Tibial artery (tissue), 4 donors: Measurements from ENCODE around the gene TRIM21.
"Not testable (repeated sequence)": the region's sequence is repeated elsewhere in the genome, so short reads cannot be mapped to it uniquely, and the experiment has no call there.

Experiments
- DNase-seq, 2 donors: peaks; one replicate each; pipeline ENCODE4 v3.0.0-alpha.2; 2019
- H3K27ac ChIP-seq, 2 donors: fragments of 200-600 bp; sonication (generic) in 1 of 2; 1 replicate in 1 of 2; 2 replicates in 1 of 2; pipeline ENCODE4 v1.5.1; 2018 to 2019; ENCODE audit warnings: mild to moderate bottlenecking in 1 of 2
- H3K27me3 ChIP-seq, 2 donors: fragments of 200-600 bp; sonication (generic) in 1 of 2; one replicate each; pipeline versions ENCODE4 v1.5.1 to v1.6.0; 2016 to 2019
- H3K36me3 ChIP-seq, 3 donors: fragments of 200-600 bp; sonication (generic) in 2 of 3; one replicate each; pipeline ENCODE4 v1.5.1; 2016 to 2019; ENCODE audit warnings: mild to moderate bottlenecking in 2 of 3
- H3K4me1 ChIP-seq, 4 donors: fragments of 200-600 bp; sonication (generic) in 2 of 4; 1 replicate in 3 of 4; 2 replicates in 1 of 4; pipeline ENCODE4 v1.5.1; 2016 to 2019
- H3K4me3 ChIP-seq, 2 donors: fragments of 200-600 bp; sonication (generic) in 1 of 2; 1 replicate in 1 of 2; 2 replicates in 1 of 2; pipeline ENCODE4 v1.5.1; 2018 to 2019; ENCODE audit warnings: mild to moderate bottlenecking in 2 of 2
- H3K9me3 ChIP-seq, 3 donors: fragments of 200-600 bp; sonication (generic) in 1 of 3; one replicate each; pipeline ENCODE4 v1.5.1; 2016 to 2019
- intact Hi-C: fragments of 100-400 bp; cut with DNase I; formaldehyde crosslinking; loops from one replicate; pipeline ENCODE4 v1.15.0; 2023; ENCODE audit warnings: low total_unique reads
- TF ChIP-seq, protein P1 (sequence below), 2 experiments: fragments of 200-600 bp in 1 of 2; fragments of 450-650 bp in 1 of 2; IDR thresholded peaks; one replicate each; pipeline ENCODE4 v1.5.1; 2017 to 2019; ENCODE audit warnings: antibody characterized with exemption in 2 of 2, mild to moderate bottlenecking in 1 of 2, moderate library complexity in 1 of 2

Gene TRIM21

GRCh38 chr11:4385978-4386740, 7.3 kb downstream of the TRIM21 start:
- intact Hi-C loops = no loop called here
- no peak for DNase-seq
- Histone ChIP-seq H3K4me3 (no peak overlapping the region), H3K27ac (no peak overlapping the region), H3K9me3 (no peaks in the 10 kb centered on the region), H3K36me3 (peaks cover 56 to 73% (median 66%) of the 10 kb centered on the region in 3 donors), H3K4me1 (no peaks in the 10 kb centered on the region), H3K27me3 (no peaks in the 10 kb centered on the region)
- TF ChIP-seq, protein P1, sequence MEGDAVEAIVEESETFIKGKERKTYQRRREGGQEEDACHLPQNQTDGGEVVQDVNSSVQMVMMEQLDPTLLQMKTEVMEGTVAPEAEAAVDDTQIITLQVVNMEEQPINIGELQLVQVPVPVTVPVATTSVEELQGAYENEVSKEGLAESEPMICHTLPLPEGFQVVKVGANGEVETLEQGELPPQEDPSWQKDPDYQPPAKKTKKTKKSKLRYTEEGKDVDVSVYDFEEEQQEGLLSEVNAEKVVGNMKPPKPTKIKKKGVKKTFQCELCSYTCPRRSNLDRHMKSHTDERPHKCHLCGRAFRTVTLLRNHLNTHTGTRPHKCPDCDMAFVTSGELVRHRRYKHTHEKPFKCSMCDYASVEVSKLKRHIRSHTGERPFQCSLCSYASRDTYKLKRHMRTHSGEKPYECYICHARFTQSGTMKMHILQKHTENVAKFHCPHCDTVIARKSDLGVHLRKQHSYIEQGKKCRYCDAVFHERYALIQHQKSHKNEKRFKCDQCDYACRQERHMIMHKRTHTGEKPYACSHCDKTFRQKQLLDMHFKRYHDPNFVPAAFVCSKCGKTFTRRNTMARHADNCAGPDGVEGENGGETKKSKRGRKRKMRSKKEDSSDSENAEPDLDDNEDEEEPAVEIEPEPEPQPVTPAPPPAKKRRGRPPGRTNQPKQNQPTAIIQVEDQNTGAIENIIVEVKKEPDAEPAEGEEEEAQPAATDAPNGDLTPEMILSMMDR (IDR thresholded peaks at IDR 0.05) = no peak

DNA sequence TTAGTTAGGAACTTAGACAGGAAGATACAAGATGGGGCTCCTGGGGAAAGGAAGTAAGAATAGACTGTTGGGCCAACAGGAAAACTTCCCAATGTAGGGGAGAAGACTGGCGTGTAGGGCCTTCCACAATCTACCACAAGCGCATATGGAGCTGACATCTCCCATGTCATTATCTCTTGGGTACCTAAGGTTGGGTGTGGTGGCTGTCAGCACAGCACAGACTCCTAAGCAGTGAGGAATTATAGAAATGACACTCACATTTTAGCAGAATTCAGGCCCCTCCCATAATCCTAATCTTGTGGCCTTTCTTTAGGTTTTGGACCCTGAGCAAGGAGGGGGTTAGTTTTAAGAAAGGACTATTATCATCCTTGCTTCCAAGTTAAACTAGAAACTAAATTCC, 11.6 kb downstream of the TRIM21 start:
- H3K9me3 ChIP-seq = no peaks in the 10 kb centered on the region

GRCh38 chr11:4375431-4376140, 17.9 kb downstream of the TRIM21 start:
- Histone ChIP-seq H3K36me3 (no peaks in the 10 kb centered on the region), H3K27me3 (no peaks in the 10 kb centered on the region)

More for the DNA sequence above, 11.6 kb downstream of the TRIM21 start:
- intact Hi-C loops = no loop called here
- Histone ChIP-seq H3K27me3 (no peaks in the 10 kb centered on the region), H3K4me3 (no peak overlapping the region), H3K4me1 (no peaks in the 10 kb centered on the region), H3K27ac (no peak overlapping the region), H3K36me3 (peaks cover 24 to 39% (median 31%) of the 10 kb centered on the region in 3 donors)
- DNase-seq = no peak
- TF ChIP-seq, protein P1 (IDR thresholded peaks at IDR 0.05) = no peak

DNA sequence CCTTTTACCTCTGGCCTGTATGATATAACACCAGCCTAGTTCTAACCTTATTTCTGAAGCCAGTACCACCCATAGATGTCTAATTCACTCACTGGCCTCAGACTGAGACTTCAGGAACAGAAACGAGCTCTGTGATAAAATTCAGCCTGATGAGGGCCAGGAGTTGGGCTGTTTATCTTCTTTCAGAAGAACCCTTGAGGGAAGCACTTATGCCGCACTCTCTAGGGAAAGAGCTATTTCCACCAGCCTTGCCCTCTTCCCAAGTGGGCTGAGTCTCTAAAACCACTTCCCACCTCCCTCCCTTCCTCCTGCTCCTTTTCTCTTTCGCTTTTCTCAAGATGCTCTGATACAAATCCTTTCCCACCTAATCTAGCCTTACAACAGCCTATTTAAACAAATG, 23.3 kb downstream of the TRIM21 start:
- Histone ChIP-seq H3K4me3 (no peak overlapping the region), H3K36me3 (no peaks in the 10 kb centered on the region), H3K9me3 (no peaks in the 10 kb centered on the region), H3K27ac (no peak overlapping the region), H3K4me1 (no peaks in the 10 kb centered on the region), H3K27me3 (no peaks in the 10 kb centered on the region)
- TF ChIP-seq, protein P1 (IDR thresholded peaks at IDR 0.05) = no peak
- intact Hi-C loops = no loop called here
- no peak for DNase-seq

More at GRCh38 chr11:4375431-4376140, 17.9 kb downstream of the TRIM21 start:
- Histone ChIP-seq H3K9me3 (no peaks in the 10 kb centered on the region), H3K4me1 (no peaks in the 10 kb centered on the region), H3K4me3 (no peak overlapping the region), H3K27ac (no peak overlapping the region)
- intact Hi-C loops = no loop called here
- TF ChIP-seq, protein P1 (IDR thresholded peaks at IDR 0.05) = no peak
- no peak for DNase-seq

DNA sequence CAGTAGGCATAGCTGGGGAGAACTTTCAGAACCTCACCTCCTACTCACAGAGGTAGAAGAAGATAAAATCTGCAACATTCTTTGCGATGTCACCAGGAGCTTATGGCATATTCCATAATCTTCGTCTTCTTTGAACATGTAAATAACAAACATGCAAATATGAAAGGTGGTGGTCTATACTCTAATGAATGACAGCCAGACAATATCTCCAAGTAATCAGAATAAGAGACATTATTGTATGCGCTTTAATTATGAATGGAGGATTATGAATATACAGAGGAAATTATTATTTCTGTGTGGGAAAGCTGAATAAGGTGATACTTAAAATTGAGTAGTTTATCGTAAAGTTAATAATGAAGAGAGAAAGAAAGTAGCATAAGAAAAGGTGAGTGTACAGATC, 25.2 kb downstream of the TRIM21 start, which contains the start of gene OR52B4:
Gene OR52B4, minus strand, starts transcription at position 101 of the 400 bp plus-strand sequence. Its CDS starts 91 bp downstream, at position 10.
- no peaks in the 10 kb centered on the region for H3K4me1 ChIP-seq
- H3K27ac ChIP-seq = no peak within 1 kb of the TSS
- no peaks in the 10 kb centered on the region for H3K9me3 ChIP-seq
- no peaks in the 10 kb centered on the region for H3K36me3 ChIP-seq
- no peaks in the 10 kb centered on the region for H3K27me3 ChIP-seq
- DNase-seq = no peak
- intact Hi-C loops = no loop called here
- no peak within 1 kb of the TSS for H3K4me3 ChIP-seq
- TF ChIP-seq, protein P1 (IDR thresholded peaks at IDR 0.05) = no peak

GRCh38 chr11:4348142-4348541, 45.4 kb downstream of the TRIM21 start:
- DNase-seq, intact Hi-C loops, H3K9me3 ChIP-seq, H3K27me3 ChIP-seq, H3K4me1 ChIP-seq, H3K4me3 ChIP-seq, H3K27ac ChIP-seq, H3K36me3 ChIP-seq: not testable (repeated sequence)

GRCh38 chr11:4345366-4345765, 48.1 kb downstream of the TRIM21 start:
- intact Hi-C loops, H3K4me3 ChIP-seq, DNase-seq, H3K4me1 ChIP-seq, H3K9me3 ChIP-seq, H3K27me3 ChIP-seq, H3K36me3 ChIP-seq, H3K27ac ChIP-seq: not testable (repeated sequence)
